Measurements from ENCODE around the gene KLF18.

Gene KLF18

GRCh38 chr1:44154049-44154448, 12.6 kb upstream of the KLF18 start:
- no peak for DNase-seq (ENCODE audit: low read depth)
- TF ChIP-seq CTCF (IDR thresholded peaks at IDR 0.05; ENCODE audit: insufficient read depth, low read depth, low read length, missing control alignments), result no peak
- H3K4me3 ChIP-seq (ENCODE audit: low read length), result no peak overlapping the region

- TF ChIP-seq CTCF (IDR thresholded peaks at IDR 0.05; ENCODE audit: insufficient read depth, low read depth, low read length, missing control alignments), result no peak
- no peak overlapping the region for H3K4me3 ChIP-seq (ENCODE audit: low read length)
- DNase-seq (ENCODE audit: low read depth), result peak; percentile 61
Observed at GRCh38 chr1:44152692-44153091, 11.3 kb upstream of the KLF18 start.

GRCh38 chr1:44151808-44152207, 10.4 kb upstream of the KLF18 start:
- no peak for DNase-seq (ENCODE audit: low read depth)

GRCh38 chr1:44151332-44151731, 9.9 kb upstream of the KLF18 start:
- H3K4me3 ChIP-seq (ENCODE audit: low read length), result no peak overlapping the region
- no peak for TF ChIP-seq CTCF (IDR thresholded peaks at IDR 0.05; ENCODE audit: insufficient read depth, low read depth, low read length, missing control alignments)
- no peak for DNase-seq (ENCODE audit: low read depth)

More at GRCh38 chr1:44151808-44152207, 10.4 kb upstream of the KLF18 start:
- H3K4me3 ChIP-seq (ENCODE audit: low read length), result no peak overlapping the region
- TF ChIP-seq CTCF (IDR thresholded peaks at IDR 0.05; ENCODE audit: insufficient read depth, low read depth, low read length, missing control alignments), result no peak

GRCh38 chr1:44147582-44147981, 6.2 kb upstream of the KLF18 start:
- no peak overlapping the region for H3K4me3 ChIP-seq (ENCODE audit: low read length)
- no peak for TF ChIP-seq CTCF (IDR thresholded peaks at IDR 0.05; ENCODE audit: insufficient read depth, low read depth, low read length, missing control alignments)
- DNase-seq (ENCODE audit: low read depth), result no peak

- no peak overlapping the region for H3K4me3 ChIP-seq (ENCODE audit: low read length)
- TF ChIP-seq CTCF (IDR thresholded peaks at IDR 0.05; ENCODE audit: insufficient read depth, low read depth, low read length, missing control alignments), result no peak
Observed at GRCh38 chr1:44146536-44147361, 5.3 kb upstream of the KLF18 start.

More at GRCh38 chr1:44146536-44147361, 5.3 kb upstream of the KLF18 start:
- DNase-seq (ENCODE audit: low read depth), result no peak
